SK-N-SH (cell line): ENCODE results near the gene PPP1R9B. TPM values are rescaled to one million over a fixed set of nuclear protein-coding genes. Genes with fewer than 3 reads are reported as not detected.

Source experiments
- CTCF ChIA-PET: fragments of 300-600, 350-600 bp; formaldehyde crosslinking; extraction: SDS; loops from one replicate; lab custom pipeline; 2021; lab: Yijun Ruan, JAX
- POLR2A ChIA-PET: fragments of 350-600 bp; sonication (Branson Sonifier 250); formaldehyde crosslinking; extraction: SDS; loops from one replicate; lab custom pipeline; 2020; ENCODE audit warnings: antibody characterized with exemption, inconsistent platforms; lab: Yijun Ruan, JAX
- DNase-seq: peaks from one replicate; pipeline ENCODE4 v3.0.0; 2012
- H2AFZ ChIP-seq: fragments of 200-600 bp; sonication (generic); 2 replicates; pipeline ENCODE4 v1.8.1; 2016; ENCODE audit warnings: antibody characterized with exemption, mild to moderate bottlenecking, low read depth
- H3F3A ChIP-seq: fragments of 200-600 bp; sonication (generic); replicated peaks from 2 replicates; pipeline ENCODE3; 2016; ENCODE audit warnings: antibody characterized with exemption, mild to moderate bottlenecking; ENCODE audit not compliant: insufficient read depth
- H3K27ac ChIP-seq, 2 experiments: fragments of 200-500 bp in 1 of 2; fragments of 200-600 bp in 1 of 2; sonication (Bioruptor generic) in 1 of 2; sonication (generic), shearing (Covaris generic) in 1 of 2; 2 replicates each; pipeline versions ENCODE4 v1.5.1 to v1.6.1; 2014 to 2016; ENCODE audit warnings: low read depth in 2 of 2, inconsistent platforms in 1 of 2, low read length in 1 of 2, mild to moderate bottlenecking in 1 of 2, mixed read lengths in 1 of 2
- H3K27me3 ChIP-seq: fragments of 200-600 bp; sonication (generic), shearing (Covaris generic); 2 replicates; pipeline ENCODE4 v1.6.1; 2016; ENCODE audit warnings: mixed run types; ENCODE audit not compliant: insufficient read depth
- H3K36me3 ChIP-seq, 2 experiments: fragments of 200-500 bp in 1 of 2; fragments of 200-600 bp in 1 of 2; sonication (Bioruptor generic) in 1 of 2; sonication (generic) in 1 of 2; replicated peaks in 1 of 2; 2 replicates each; pipeline versions ENCODE3 to v1.5.1; 2014 to 2016; ENCODE audit warnings: low read length in 1 of 2, mild to moderate bottlenecking in 1 of 2; ENCODE audit not compliant: insufficient read depth in 2 of 2, control insufficient read depth in 1 of 2
- H3K4me1 ChIP-seq, 2 experiments: fragments of 200-500 bp in 1 of 2; fragments of 200-600 bp in 1 of 2; sonication (Bioruptor generic) in 1 of 2; sonication (generic), shearing (Covaris generic) in 1 of 2; 2 replicates each; pipeline versions ENCODE4 v1.5.1 to v1.6.1; 2014 to 2016; ENCODE audit warnings: low read depth in 1 of 2, low read length in 1 of 2, mixed run types in 1 of 2; ENCODE audit not compliant: insufficient read depth in 2 of 2, control insufficient read depth in 1 of 2
- H3K4me2 ChIP-seq: fragments of 200-600 bp; sonication (generic), shearing (Covaris generic); 2 replicates; pipeline ENCODE4 v1.6.1; 2017; ENCODE audit warnings: mixed run types
- H3K4me3 ChIP-seq, 2 experiments: fragments of 200-500 bp in 1 of 2; fragments of 200-600 bp in 1 of 2; sonication (Bioruptor generic) in 1 of 2; sonication (generic), shearing (Covaris generic) in 1 of 2; 2 replicates each; pipeline versions ENCODE4 v1.5.1 to v1.8.1; 2014 to 2016; ENCODE audit warnings: low read depth in 2 of 2, inconsistent platforms in 1 of 2, low read length in 1 of 2, mild to moderate bottlenecking in 1 of 2, mixed read lengths in 1 of 2, moderate library complexity in 1 of 2
- H3K79me2 ChIP-seq: fragments of 200-600 bp; sonication (generic); 2 replicates; pipeline ENCODE4 v1.8.1; 2017; ENCODE audit warnings: mild to moderate bottlenecking; ENCODE audit not compliant: insufficient read depth
- H3K9ac ChIP-seq: fragments of 200-600 bp; sonication (generic); 2 replicates; pipeline ENCODE4 v1.6.1; 2017; ENCODE audit warnings: mixed run types
- H3K9me2 ChIP-seq: fragments of 200-600 bp; sonication (generic); 2 replicates; pipeline ENCODE4 v1.6.1; 2017; ENCODE audit warnings: mixed run types
- H3K9me3 ChIP-seq: fragments of 200-600 bp; sonication (generic); 2 replicates; pipeline ENCODE4 v1.6.1; 2017; ENCODE audit warnings: mixed run types, mild to moderate bottlenecking, moderate library complexity
- H4K20me1 ChIP-seq: fragments of 200-600 bp; sonication (generic); 2 replicates; pipeline ENCODE4 v1.6.1; 2017; ENCODE audit warnings: mild to moderate bottlenecking, mixed run types; ENCODE audit not compliant: insufficient read depth
- CHD2 ChIP-seq: fragments of 150-350 bp; IDR thresholded peaks from 2 replicates; pipeline ENCODE4 v1.6.1; 2018; ENCODE audit warnings: low read length; ENCODE audit not compliant: partially characterized antibody
- FOSL2 ChIP-seq: IDR thresholded peaks from 2 replicates; pipeline ENCODE4 v1.4.0; 2012; ENCODE audit warnings: low read depth, mild to moderate bottlenecking, moderate library complexity, borderline replicate concordance
- FOXM1 ChIP-seq: IDR thresholded peaks from 2 replicates; pipeline ENCODE4 v1.4.0; 2012; ENCODE audit warnings: low read depth, mild to moderate bottlenecking
- GABPA ChIP-seq: IDR thresholded peaks from 2 replicates; pipeline ENCODE4 v1.4.0; 2012; ENCODE audit warnings: low read depth, mild to moderate bottlenecking
- GATA2 ChIP-seq: sonication (generic); formaldehyde crosslinking; IDR thresholded peaks from 2 replicates; pipeline ENCODE4 v1.5.0; 2020; ENCODE audit warnings: mild to moderate bottlenecking, missing genetic modification reagents
- JUND ChIP-seq: IDR thresholded peaks from 2 replicates; pipeline ENCODE4 v1.4.0; 2012
- MAX ChIP-seq: IDR thresholded peaks from 2 replicates; pipeline ENCODE4 v1.4.0; 2012; ENCODE audit warnings: low read depth
- MEF2A ChIP-seq: IDR thresholded peaks from 2 replicates; pipeline ENCODE4 v1.4.0; 2012; ENCODE audit warnings: low read depth, borderline replicate concordance
- NFIC ChIP-seq: IDR thresholded peaks from 2 replicates; pipeline ENCODE4 v1.4.0; 2012; ENCODE audit warnings: borderline replicate concordance
- RAD21 ChIP-seq: IDR thresholded peaks from 2 replicates; pipeline ENCODE4 v1.6.1; 2012; ENCODE audit warnings: mild to moderate bottlenecking, low read length
- RCOR1 ChIP-seq: fragments of 150-350 bp; IDR thresholded peaks from 2 replicates; pipeline ENCODE4 v1.6.1; 2017; ENCODE audit warnings: antibody characterized with exemption, low read length
- REST ChIP-seq: IDR thresholded peaks from 2 replicates; pipeline ENCODE4 v1.6.1; 2012; ENCODE audit warnings: mild to moderate bottlenecking, low read depth, low read length, moderate library complexity
- RFX5 ChIP-seq: IDR thresholded peaks from 2 replicates; pipeline ENCODE4 v1.6.1; 2012; ENCODE audit warnings: mild to moderate bottlenecking, improper control_type of control experiment, low read length
- RXRA ChIP-seq: IDR thresholded peaks from 2 replicates; pipeline ENCODE4 v1.4.0; 2012; ENCODE audit warnings: low read depth, mild to moderate bottlenecking, borderline replicate concordance
- SMC3 ChIP-seq: IDR thresholded peaks from 2 replicates; pipeline ENCODE4 v1.6.1; 2012; ENCODE audit warnings: low read depth, low read length, improper control_type of control experiment
- TAF1 ChIP-seq: IDR thresholded peaks from 2 replicates; pipeline ENCODE4 v1.6.1; 2012; ENCODE audit warnings: low read depth, mild to moderate bottlenecking, low read length, moderate library complexity, borderline replicate concordance
- TCF12 ChIP-seq: IDR thresholded peaks from 2 replicates; pipeline ENCODE4 v1.4.0; 2012
- TEAD4 ChIP-seq: IDR thresholded peaks from 2 replicates; pipeline ENCODE4 v1.4.0; 2012; ENCODE audit warnings: mild to moderate bottlenecking, borderline replicate concordance; ENCODE audit not compliant: insufficient read depth
- USF2 ChIP-seq: fragments of 150-350 bp; IDR thresholded peaks from 2 replicates; pipeline ENCODE4 v1.6.1; 2017; ENCODE audit warnings: antibody characterized with exemption, low read length, low read depth, borderline replicate concordance
- YY1 ChIP-seq: IDR thresholded peaks from 2 replicates; pipeline ENCODE4 v1.4.0; 2012; ENCODE audit warnings: low read depth, mild to moderate bottlenecking
- ZBTB33 ChIP-seq: IDR thresholded peaks from 2 replicates; pipeline ENCODE4 v1.4.0; 2012; ENCODE audit warnings: low read depth, borderline replicate concordance
- WGBS: methylation state at CpG from one replicate; pipeline ENCODE4 v1.1.6; 2017; ENCODE audit warnings: low lambda C conversion rate; 5-methylcytosine and 5-hydroxymethylcytosine counted together
- polyA plus RNA-seq, 3 experiments: library from polyadenylated mRNA; depleted of rRNA; stranded (reverse); fragments of >200 nt; gene quantifications; 2 replicates each; pipeline ENCODE4 v1.2.3, GENCODE V29; 2012

The PPP1R9B gene
- polyA plus RNA-seq, 1 of the 3 experiments (the other 2 are of a cell fraction): 35.2 TPM

- TF ChIP-seq GATA2 (CRISPR knock-in tag): no peak
- peak; percentile 90 for TF ChIP-seq TCF12
- TF ChIP-seq USF2: no peak
- 0 out of 2 replicates have a peak, but pooled peaks have one; percentile 26 for TF ChIP-seq TAF1
- no peak for TF ChIP-seq ZBTB33
- no peak; the same call in 1 of the 2 replicates for TF ChIP-seq RCOR1
- TF ChIP-seq REST: no peak
- TF ChIP-seq FOSL2: no peak
- TF ChIP-seq FOXM1: no peak
- TF ChIP-seq MAX: peak; percentile 95
- no peak for TF ChIP-seq MEF2A
- TF ChIP-seq NFIC: no peak
- no peak for TF ChIP-seq JUND
- TF ChIP-seq TEAD4: no peak
- no peak for TF ChIP-seq CHD2
- TF ChIP-seq RFX5: no peak
- no peak for TF ChIP-seq YY1
- TF ChIP-seq SMC3: no peak
- no peak; the same call in 1 of the 2 replicates for TF ChIP-seq RXRA
- TF ChIP-seq GABPA: 0 out of 2 replicates have a peak, but pooled peaks have one; percentile 16
- no peak for TF ChIP-seq RAD21
- CTCF ChIA-PET: interaction anchor here (0.8 to 17.0 kb wide), 15 partner anchors 8 to 125 kb away, joined by 3 to 517 read pairs (median 5); partner anchors contain the start of genes COL1A1, SGCA and TMEM92
- Histone ChIP-seq H3K9me3 (no peaks in the 10 kb centered on the region), H3K27me3 (no peaks in the 10 kb centered on the region), H2AFZ (peak overlapping the region; percentile 38; the same call in 1 of the 2 replicates), H3K36me3 (no peaks in the 10 kb centered on the region), H3K9me2 (no peaks in the 10 kb centered on the region), H3K4me1 (peaks cover 27 to 53% of the 10 kb centered on the region in 2 experiments), H3K79me2 (no peaks in the 10 kb centered on the region), H3K4me3 (peak overlapping the region in 1 of 2 experiments; percentile 12; a peak in 1 of 4 replicates), H3K27ac (peak overlapping the region; percentile 84 to 90), H3K4me2 (peak overlapping the region; percentile 62), H3K9ac (peak overlapping the region; percentile 57), H3F3A (peaks cover 29% of the 10 kb centered on the region), H4K20me1 (no peaks in the 10 kb centered on the region)
- POLR2A ChIA-PET: no interaction called here
- WGBS: 44% methylated on average over 10 of the region's 10 CpGs
- peak; percentile 72 for DNase-seq
Measured at GRCh38 chr17:50173335-50173941, 23.0 kb upstream of the PPP1R9B start.
